Neural progenitor cell (in vitro differentiated cells): Measurements from ENCODE around the gene SLC11A1. TPM values are rescaled to one million over a fixed set of nuclear protein-coding genes. Genes with fewer than 3 reads are reported as not detected.
A peak's percentile ranks its signal among the peaks of the same experiment; 100 is the strongest.

Experiments
- DNase-seq: peaks from one replicate; pipeline ENCODE4 v3.0.0-alpha.2; 2016; ENCODE audit warnings: low spot score
- H2AFZ ChIP-seq: fragments of 200-600 bp; sonication (generic); replicated peaks from 2 replicates; pipeline ENCODE4 v1.6.1; 2016; ENCODE audit warnings: antibody characterized with exemption
- H3F3A ChIP-seq: fragments of 200-600 bp; sonication (generic); 2 replicates; pipeline ENCODE4 v1.6.1; 2016; ENCODE audit warnings: antibody characterized with exemption, low read depth
- H3K27ac ChIP-seq: fragments of 200-600 bp; sonication (generic); 2 replicates; pipeline ENCODE4 v1.5.1; 2016; ENCODE audit warnings: mild to moderate bottlenecking
- H3K27me3 ChIP-seq: fragments of 200-600 bp; sonication (generic); 2 replicates; pipeline ENCODE4 v1.6.1; 2016; ENCODE audit warnings: mild to moderate bottlenecking, moderate library complexity
- H3K36me3 ChIP-seq: fragments of 200-600 bp; sonication (generic); 2 replicates; pipeline ENCODE4 v1.5.1; 2016
- H3K4me1 ChIP-seq: fragments of 200-600 bp; sonication (generic); 2 replicates; pipeline ENCODE4 v1.6.1; 2016; ENCODE audit warnings: mixed run types
- H3K4me2 ChIP-seq: fragments of 200-600 bp; sonication (generic); 2 replicates; pipeline ENCODE4 v1.6.1; 2016
- H3K4me3 ChIP-seq: fragments of 200-600 bp; sonication (generic); 2 replicates; pipeline ENCODE4 v1.5.1; 2016
- H3K79me2 ChIP-seq: fragments of 200-600 bp; sonication (generic); 2 replicates; pipeline ENCODE4 v1.6.1; 2016; ENCODE audit warnings: low read depth
- H3K9ac ChIP-seq: fragments of 200-600 bp; sonication (generic); 2 replicates; pipeline ENCODE4 v1.6.1; 2016
- H3K9me3 ChIP-seq: fragments of 200-600 bp; sonication (generic); 2 replicates; pipeline ENCODE4 v1.5.1; 2016; ENCODE audit warnings: low read depth
- H4K20me1 ChIP-seq: fragments of 200-600 bp; sonication (generic); 2 replicates; pipeline ENCODE4 v1.6.1; 2016; ENCODE audit warnings: low read depth
- H3K27ac Mint-ChIP-seq: 3 replicates; pipeline ENCODE4 v1.8.0; 2021; ENCODE audit warnings: mixed read lengths
- H3K27me3 Mint-ChIP-seq: 2 replicates; pipeline ENCODE4 v1.8.0; 2022; ENCODE audit warnings: low read depth, mild to moderate bottlenecking, inconsistent platforms, moderate library complexity, mixed read lengths; ENCODE audit not compliant: insufficient read depth
- H3K36me3 Mint-ChIP-seq: 3 replicates; pipeline ENCODE4 v1.8.0; 2021; ENCODE audit warnings: mixed read lengths
- H3K4me1 Mint-ChIP-seq: 3 replicates; pipeline ENCODE4 v1.8.0; 2021; ENCODE audit warnings: mixed read lengths
- H3K4me3 Mint-ChIP-seq: 3 replicates; pipeline ENCODE4 v1.8.0; 2021; ENCODE audit warnings: mild to moderate bottlenecking, moderate library complexity, mixed read lengths
- H3K9me3 Mint-ChIP-seq: 3 replicates; pipeline ENCODE4 v1.8.0; 2020; ENCODE audit warnings: mixed read lengths
- EZH2 ChIP-seq: fragments of 200-600 bp; sonication (generic); IDR thresholded peaks from 2 replicates; pipeline ENCODE4 v1.6.1; 2017; ENCODE audit warnings: antibody characterized with exemption, mild to moderate bottlenecking, moderate library complexity
- EZH2phosphoT487 ChIP-seq: fragments of 200-600 bp; sonication (generic); IDR thresholded peaks from 2 replicates; pipeline ENCODE4 v1.6.1; 2017; ENCODE audit warnings: antibody characterized with exemption
- total RNA-seq: library from RNA; depleted of rRNA; stranded (reverse); fragments of >200 nt; gene quantifications from 2 replicates; pipeline ENCODE4 v1.2.3, GENCODE V29; 2015; ENCODE audit warnings: low replicate concordance
- TF ChIP-seq, protein P1 (sequence below): fragments of 200-600 bp; sonication (generic); IDR thresholded peaks from 2 replicates; pipeline ENCODE4 v1.5.1; 2017; ENCODE audit warnings: antibody characterized with exemption, mild to moderate bottlenecking

SLC11A1 gene
- total RNA-seq, 1 donor from 2014 or later, result not detected

DNA sequence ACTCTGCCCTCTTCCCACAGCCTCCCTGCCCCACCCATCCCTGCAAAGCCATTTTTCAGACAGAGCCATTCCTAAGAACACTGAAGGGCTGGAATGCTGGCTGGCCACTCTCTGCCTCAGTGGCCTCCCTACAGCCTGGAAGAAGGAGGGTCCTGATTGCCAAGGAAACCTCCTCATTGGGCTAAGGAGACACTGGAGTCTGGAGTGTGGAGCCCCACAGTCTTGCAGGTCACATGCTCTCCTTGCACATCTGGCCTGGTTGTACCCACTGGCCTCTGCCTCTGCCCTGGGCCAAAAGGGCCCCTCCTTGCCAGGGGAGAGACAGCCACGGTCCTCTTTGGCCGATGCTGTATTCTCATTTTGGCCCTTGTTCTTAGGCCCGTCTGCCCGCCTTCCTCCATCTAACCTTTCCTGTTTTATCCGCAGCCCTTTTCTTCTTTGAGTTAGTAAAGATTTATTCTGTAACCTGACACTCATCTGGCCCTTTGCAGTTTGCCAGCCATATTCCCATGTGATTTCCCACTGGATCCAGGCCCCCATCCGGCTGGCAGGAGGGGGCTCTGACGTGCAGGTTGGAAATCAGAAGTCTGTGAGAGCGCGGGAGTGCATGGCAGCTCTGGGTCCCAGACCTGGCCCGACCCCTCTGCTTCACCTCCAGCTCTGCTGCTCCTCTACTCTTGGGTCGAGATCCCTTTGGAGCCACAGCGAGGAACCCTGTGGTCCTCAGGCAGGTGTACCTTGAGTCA lies 36.4 kb upstream of the SLC11A1 start:
- no peaks in the 10 kb centered on the region for H3K79me2 ChIP-seq
- no peak overlapping the region for H2AFZ ChIP-seq
- no peak overlapping the region for H3K4me3 ChIP-seq
- no peak overlapping the region for H3K4me2 ChIP-seq
- no peaks in the 10 kb centered on the region for H3K36me3 ChIP-seq
- DNase-seq, result no peak
- no peaks in the 10 kb centered on the region for H3K9me3 ChIP-seq
- no peak overlapping the region for H3K9ac ChIP-seq
- no peaks in the 10 kb centered on the region for H3K4me1 ChIP-seq
- Mint-ChIP-seq H3K9me3 (peaks cover 3% of the 10 kb centered on the region), H3K4me3 (no peak overlapping the region), H3K27me3 (peaks cover 9% of the 10 kb centered on the region), H3K27ac (peak overlapping the region; percentile 5), H3K36me3 (peaks cover 2% of the 10 kb centered on the region), H3K4me1 (peaks cover 13% of the 10 kb centered on the region)
- no peaks in the 10 kb centered on the region for H3F3A ChIP-seq
- no peaks in the 10 kb centered on the region for H3K27me3 ChIP-seq
- no peak overlapping the region for H3K27ac ChIP-seq
- H4K20me1 ChIP-seq, result no peaks in the 10 kb centered on the region
- TF ChIP-seq, protein P1, sequence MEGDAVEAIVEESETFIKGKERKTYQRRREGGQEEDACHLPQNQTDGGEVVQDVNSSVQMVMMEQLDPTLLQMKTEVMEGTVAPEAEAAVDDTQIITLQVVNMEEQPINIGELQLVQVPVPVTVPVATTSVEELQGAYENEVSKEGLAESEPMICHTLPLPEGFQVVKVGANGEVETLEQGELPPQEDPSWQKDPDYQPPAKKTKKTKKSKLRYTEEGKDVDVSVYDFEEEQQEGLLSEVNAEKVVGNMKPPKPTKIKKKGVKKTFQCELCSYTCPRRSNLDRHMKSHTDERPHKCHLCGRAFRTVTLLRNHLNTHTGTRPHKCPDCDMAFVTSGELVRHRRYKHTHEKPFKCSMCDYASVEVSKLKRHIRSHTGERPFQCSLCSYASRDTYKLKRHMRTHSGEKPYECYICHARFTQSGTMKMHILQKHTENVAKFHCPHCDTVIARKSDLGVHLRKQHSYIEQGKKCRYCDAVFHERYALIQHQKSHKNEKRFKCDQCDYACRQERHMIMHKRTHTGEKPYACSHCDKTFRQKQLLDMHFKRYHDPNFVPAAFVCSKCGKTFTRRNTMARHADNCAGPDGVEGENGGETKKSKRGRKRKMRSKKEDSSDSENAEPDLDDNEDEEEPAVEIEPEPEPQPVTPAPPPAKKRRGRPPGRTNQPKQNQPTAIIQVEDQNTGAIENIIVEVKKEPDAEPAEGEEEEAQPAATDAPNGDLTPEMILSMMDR, result no peak
- TF ChIP-seq EZH2phosphoT487 (no peak), EZH2 (no peak)

DNA sequence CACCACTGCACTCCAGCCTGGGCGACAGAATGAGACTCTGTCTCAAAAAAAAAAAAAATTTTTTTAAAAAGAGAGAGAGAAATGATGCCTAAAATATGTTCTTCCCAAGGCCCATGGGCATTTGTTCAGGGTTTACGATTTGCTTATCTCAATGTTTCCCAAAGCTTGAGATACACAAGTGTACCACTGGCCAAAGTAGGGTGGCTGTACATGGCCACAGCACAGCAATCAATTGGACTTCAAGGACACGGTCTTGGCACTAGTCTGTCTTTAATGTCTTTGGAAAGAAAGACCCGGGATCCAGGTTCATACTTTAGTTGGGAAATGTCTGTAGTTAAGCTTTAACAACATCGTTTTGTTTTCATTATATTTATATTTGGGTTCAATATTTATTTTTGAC lies 34.9 kb upstream of the SLC11A1 start:
- Histone ChIP-seq H3K9ac (no peak overlapping the region), H3K4me2 (no peak overlapping the region), H3K27me3 (no peaks in the 10 kb centered on the region), H3K4me1 (no peaks in the 10 kb centered on the region), H4K20me1 (no peaks in the 10 kb centered on the region), H3K27ac (no peak overlapping the region), H3F3A (no peaks in the 10 kb centered on the region), H2AFZ (no peak overlapping the region), H3K79me2 (no peaks in the 10 kb centered on the region), H3K36me3 (no peaks in the 10 kb centered on the region), H3K9me3 (no peaks in the 10 kb centered on the region), H3K4me3 (no peak overlapping the region)
- Mint-ChIP-seq H3K4me3 (no peak overlapping the region), H3K9me3 (peaks cover 11% of the 10 kb centered on the region), H3K27ac (no peak overlapping the region), H3K36me3 (peaks cover 2% of the 10 kb centered on the region), H3K4me1 (peaks cover 13% of the 10 kb centered on the region), H3K27me3 (peaks cover 9% of the 10 kb centered on the region)
- no peak for DNase-seq
- TF ChIP-seq EZH2 (no peak), EZH2phosphoT487 (no peak)
- TF ChIP-seq, protein P1, result no peak

DNA sequence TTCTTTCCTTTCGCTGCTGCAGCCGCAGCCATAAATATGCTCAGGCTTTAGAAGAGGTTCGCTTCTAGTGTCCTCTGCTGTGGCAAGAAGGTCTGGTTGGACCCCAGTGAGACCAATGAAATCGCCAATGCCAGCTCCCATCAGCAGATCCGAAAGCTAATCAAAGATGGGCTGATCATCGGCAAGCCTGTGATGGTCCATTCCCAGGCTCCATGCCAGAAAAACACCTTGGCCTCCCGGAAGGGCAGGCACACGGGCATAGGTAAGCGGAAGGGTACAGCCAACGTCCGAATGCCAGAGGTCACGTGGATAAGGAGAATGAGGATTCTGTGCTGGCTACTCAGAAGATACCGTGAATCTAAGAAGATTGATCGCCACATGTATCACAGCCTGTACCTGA lies 28.0 kb upstream of the SLC11A1 start:
- H3K27ac ChIP-seq, result no peak overlapping the region
- Mint-ChIP-seq H3K4me1 (peaks cover 27% of the 10 kb centered on the region), H3K36me3 (peaks cover 2% of the 10 kb centered on the region)

More for the DNA sequence above, 28.0 kb upstream of the SLC11A1 start:
- no peak overlapping the region for H3K9ac ChIP-seq
- peaks cover 10% of the 10 kb centered on the region for H3K4me1 ChIP-seq
- H3K36me3 ChIP-seq, result no peaks in the 10 kb centered on the region
- H3K27me3 ChIP-seq, result no peaks in the 10 kb centered on the region
- H4K20me1 ChIP-seq, result no peaks in the 10 kb centered on the region
- H3F3A ChIP-seq, result peaks cover 21% of the 10 kb centered on the region
- DNase-seq, result no peak
- H3K79me2 ChIP-seq, result no peaks in the 10 kb centered on the region
- no peak for TF ChIP-seq EZH2
- TF ChIP-seq EZH2phosphoT487, result no peak
- TF ChIP-seq, protein P1, result no peak
- Mint-ChIP-seq H3K9me3 (peaks cover 24% of the 10 kb centered on the region), H3K27me3 (peaks cover 14% of the 10 kb centered on the region), H3K27ac (no peak overlapping the region), H3K4me3 (no peak overlapping the region)
- no peak overlapping the region for H3K4me2 ChIP-seq
- no peaks in the 10 kb centered on the region for H3K9me3 ChIP-seq
- H3K4me3 ChIP-seq, result no peak overlapping the region
- H2AFZ ChIP-seq, result no peak overlapping the region
